ENCODE data around the gene JMY.

Gene JMY

GRCh38 chr5:79301046-79301712 lies 65.2 kb downstream of the JMY start:
- no peak for DNase-seq

GRCh38 chr5:79302454-79302853 lies 66.5 kb downstream of the JMY start:
- no peak for DNase-seq

GRCh38 chr5:79305706-79306105 lies 69.8 kb downstream of the JMY start:
- DNase-seq = no peak

DNA sequence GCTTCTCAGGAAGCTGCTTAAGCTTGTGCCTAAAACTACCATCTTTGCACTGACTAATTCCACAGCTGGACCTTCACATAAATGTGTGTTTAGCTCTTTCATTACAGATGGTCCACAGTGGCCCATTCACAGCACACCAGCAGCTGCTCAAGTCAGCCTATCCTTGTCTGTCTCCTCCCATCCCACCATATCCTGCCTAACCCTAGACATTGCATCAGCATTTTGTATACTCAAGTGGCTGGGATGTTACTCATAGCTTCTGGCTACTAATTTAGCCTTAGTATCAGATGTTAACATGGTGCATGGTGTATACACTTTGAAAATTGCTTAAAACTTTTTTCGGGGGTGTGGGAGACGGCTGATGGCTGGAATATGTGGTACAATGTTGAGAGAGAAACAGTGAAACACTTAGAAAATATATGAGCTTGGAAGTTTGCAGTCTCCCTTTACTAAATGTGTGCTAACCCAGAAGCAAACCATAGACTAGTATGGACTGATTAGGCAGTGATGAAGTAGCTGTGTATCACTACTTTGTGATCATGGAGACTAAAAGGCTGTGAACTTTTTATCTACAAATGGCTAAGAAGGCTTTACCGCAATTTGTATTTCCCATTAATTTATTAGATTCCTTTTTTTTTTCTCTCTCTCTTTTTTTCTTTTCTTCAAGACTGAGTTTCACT lies 83.1 kb downstream of the JMY start:
- no peak for DNase-seq

- no peak for DNase-seq
These were observed 93.5 kb downstream of the JMY start for GRCh38 chr5:79329453-79329852.

GRCh38 chr5:79330071-79330470 lies 94.1 kb downstream of the JMY start:
- no peak for DNase-seq

DNA sequence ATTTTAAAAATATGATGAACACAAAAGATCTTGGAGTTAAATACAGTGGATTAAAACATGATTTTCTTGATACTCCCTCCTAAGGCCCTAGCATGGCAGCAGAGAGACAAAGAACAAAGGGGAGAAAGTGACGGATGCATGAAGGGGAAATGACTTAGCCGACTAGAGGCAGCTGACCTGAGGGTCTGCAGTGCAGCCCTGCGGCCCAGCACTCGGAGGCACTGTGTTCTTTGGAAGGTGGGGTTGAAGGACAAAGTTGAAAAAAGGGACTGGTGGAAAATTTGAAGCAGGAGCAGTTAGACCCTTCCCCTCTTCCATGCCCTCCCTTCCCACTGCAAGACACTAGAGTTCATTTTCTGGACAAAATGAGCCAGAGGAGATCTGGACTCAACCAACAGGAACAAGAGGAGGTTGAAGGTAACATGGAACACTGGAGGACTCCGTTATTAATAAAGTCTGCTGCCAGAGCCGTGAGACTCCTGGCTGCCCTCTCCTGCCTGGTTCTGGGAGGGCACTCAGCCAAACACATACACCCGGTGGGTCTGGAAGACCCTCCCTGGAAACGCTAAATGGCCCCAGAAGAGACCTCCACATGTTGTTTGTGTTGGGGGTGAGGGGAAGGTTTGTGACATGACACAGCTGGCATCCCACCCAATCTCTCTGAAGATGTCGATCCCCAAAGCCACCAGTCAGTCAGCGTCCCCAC lies 98.1 kb downstream of the JMY start:
- DNase-seq = no peak

GRCh38 chr5:79346420-79346824 lies 110.5 kb downstream of the JMY start:
- no peak for DNase-seq

- DNase-seq = no peak
These were observed 113.1 kb downstream of the JMY start for GRCh38 chr5:79349047-79349446.

GRCh38 chr5:79349881-79350280 lies 114.0 kb downstream of the JMY start:
- DNase-seq = no peak

DNA sequence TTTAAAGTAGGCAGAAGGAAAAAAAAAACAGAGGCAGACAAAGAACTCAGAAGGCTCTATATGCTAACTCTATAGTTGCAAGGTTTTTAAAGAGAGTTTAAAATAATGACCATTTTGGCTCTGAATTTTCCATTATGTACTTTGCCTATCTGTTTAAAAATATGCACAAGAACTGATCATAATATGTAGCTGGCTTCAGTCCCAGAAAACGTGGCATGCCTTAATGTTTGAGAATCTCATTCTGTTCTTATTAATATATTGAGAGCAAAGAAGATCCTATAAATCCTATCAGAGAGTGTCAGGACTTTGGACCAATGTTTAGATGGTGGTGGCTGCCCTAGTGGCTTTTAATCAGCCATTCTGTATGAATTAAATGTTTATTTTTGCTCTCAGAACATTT lies 121.5 kb downstream of the JMY start:
- DNase-seq = no peak

All from CD4-positive, alpha-beta T cell treated with Interleukin-12 subunit alpha and Interleukin-12 subunit beta, for 1 hour (primary cell).